Urothelium cell line (cell line): ENCODE data around the gene MRGPRE.

ENCODE experiments used
- DNase-seq: peaks from one replicate; pipeline ENCODE4 v3.0.0; 2011; ENCODE audit warnings: low spot score, mixed read lengths
- FAIRE-seq: peaks from 2 replicates; lab custom pipeline; 2011; peaks lifted over from hg19 to GRCh38; lab: Jason Lieb, UNC

MRGPRE gene

DNA sequence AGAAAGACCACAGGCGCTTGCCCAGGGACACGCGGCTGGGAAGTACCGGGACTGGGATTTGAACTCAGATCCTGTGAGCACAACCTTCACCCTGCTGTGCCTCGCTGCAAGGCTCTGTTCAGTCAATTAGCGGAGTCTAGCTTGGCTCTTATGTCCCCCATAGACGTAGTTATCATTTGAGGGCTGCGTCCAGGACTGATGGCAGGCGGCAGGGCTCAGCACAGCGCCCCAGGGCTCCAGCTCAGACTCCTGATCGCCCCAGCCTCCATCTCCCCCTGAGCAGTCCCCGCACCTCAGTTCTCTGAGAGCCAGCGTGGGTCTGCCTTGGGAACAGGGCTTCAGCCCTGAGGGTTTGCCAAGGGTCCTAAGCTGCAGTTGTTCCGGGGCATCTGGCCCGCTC is 33.4 kb downstream of the MRGPRE start:
- DNase-seq (no peak), FAIRE-seq (no peak)

DNA sequence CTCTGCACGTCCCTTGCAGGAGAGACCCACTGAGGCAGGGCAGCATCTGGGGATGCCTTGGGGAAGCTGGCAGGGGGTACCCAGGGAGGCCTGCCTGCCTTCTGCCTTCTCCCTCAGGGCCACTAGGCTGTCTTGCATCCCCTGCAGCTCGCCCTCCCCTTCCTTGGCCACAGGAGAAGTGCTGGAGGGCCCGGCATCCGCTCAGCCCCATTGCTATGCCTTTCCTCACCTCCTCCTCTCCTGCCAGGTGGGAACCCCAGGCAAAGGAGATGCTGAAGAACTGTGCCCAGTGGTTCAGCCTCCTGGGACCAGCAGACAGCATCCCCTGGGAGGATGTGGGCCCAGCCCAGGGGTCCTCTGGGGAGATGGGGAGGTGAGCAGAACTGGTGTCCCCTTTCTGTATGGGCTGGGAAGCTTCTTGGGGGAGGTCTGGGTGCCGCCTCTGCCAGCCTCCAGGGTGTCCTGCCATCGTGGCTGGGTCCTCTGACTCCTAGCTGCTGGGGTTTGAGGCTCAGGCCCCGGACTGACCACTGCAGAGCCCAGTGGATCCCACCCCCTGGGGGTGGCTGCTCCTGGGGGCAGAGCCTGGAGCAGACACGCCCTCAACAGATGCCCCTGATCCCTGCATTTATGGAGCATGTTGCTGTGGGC is 34.2 kb downstream of the MRGPRE start:
- FAIRE-seq, result no peak
- no peak for DNase-seq

DNA sequence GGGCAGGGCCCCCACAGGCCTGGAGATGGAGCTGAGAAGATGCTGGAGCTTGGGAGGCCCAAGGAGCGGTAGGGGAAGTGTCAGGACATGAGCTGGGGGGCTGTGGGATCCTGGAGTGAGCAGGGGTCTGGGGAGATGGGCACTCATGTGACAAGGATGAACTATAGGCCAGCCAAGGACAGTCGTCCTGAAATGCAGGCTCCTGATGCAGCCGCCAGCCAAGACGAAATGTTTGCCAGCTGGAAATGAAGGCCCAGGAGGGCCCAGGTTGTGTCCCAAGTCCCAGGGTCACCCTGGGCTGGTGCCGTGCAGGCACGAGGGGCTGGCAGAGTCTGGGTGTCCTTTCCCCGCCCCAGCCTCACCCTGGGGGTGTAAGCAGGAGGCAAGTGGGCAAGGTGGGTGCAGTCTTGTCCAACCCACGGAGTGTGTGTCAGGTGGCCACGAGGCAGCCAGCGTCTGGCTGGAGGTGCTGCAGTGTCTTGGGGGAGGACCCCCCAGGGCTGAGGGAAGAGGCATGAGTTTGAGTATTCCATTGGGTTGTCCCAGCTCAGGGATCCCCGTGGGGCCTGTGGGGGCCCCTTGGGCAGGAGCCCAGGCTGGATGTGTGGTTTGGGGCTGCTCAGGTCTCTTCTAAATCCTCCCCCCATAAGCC is 35.0 kb downstream of the MRGPRE start:
- no peak for FAIRE-seq
- no peak for DNase-seq

DNA sequence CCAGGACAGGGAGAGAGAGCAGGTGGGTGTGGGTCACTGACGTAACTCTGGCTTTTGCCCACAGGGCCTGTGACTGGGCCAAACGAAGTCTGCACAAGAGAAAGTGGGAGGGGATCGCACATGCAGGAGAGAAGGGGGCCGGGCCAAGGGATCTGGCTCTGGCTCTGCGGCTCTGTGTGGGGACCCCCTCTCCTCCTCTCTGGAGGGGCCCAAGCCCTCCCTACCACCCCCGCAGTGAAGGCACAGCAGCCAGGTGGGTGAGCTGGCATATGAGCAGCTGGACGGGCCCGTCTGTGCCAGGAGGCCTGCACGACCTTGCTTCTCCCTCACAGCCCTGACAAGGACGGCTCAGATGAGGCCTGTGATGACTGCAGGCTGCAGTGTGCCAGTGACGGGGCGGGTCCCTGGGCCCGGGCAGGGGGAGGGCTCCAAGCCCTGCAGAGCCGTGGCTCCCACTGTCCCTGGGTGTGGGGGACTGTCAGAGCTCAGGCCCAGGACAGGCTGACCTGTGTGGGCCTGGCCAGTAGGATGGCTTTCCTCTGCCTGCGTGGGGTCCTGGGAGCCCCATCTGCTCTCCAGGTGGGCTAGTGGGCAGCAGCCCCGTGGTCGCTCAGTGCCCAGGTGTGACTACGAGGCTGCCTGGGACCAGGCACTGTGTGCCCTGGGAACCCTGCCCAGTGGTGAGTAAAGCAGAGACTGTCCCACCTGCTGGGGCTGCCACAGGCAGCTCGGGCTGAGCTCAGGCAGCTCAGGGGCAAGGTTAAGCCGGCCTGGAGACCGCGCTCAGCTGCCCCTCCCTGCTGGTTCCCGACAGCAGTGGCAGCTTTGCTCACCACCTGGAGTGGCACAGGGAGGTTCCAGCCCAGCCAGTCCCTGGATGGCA is 35.8 kb downstream of the MRGPRE start:
- no peak for FAIRE-seq
- DNase-seq, result no peak

DNA sequence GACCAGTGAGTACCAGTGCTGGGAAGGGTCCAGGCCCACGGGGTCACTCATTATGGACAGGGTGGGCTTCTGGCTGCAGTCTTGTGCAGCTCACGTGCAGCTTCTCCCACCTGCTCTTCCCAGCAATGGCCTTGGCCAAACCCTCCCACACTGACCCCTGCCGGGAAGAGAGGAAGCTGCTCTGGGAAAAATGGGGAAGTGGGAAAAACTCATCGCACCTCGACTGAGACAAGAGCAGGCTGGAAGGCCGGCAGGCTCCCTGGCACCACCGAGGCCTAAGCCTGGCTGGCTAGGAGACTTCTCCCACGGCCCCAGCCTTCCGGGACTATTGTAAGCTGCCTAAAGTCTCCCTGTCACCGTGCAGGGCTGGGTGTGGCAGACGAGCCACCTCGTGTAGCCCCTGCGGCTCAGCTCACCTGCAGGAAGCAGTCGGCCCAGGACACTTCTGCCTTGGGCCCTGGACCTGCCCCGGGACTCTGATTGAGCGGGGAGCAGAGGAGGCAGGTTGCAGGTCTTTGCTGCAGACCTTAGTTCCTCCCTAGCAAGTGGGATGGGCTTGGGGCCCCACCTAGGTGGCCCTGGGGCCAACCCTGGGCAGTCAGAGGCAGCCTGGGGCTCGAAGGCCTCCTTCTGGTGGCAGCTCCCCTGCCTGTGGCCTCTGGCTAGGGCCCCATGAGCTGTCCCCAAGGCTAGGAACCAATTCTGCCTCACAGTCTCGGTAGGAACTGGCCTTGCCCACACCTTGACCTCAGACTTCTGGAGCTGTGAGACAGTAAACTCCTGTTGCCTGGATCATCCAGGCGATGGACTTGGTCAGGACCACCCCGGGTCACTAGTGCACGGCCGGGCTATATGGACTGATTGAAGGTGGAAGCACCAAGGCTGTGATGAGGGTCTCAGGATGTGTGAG is 36.7 kb downstream of the MRGPRE start:
- FAIRE-seq, result no peak
- DNase-seq, result no peak

DNA sequence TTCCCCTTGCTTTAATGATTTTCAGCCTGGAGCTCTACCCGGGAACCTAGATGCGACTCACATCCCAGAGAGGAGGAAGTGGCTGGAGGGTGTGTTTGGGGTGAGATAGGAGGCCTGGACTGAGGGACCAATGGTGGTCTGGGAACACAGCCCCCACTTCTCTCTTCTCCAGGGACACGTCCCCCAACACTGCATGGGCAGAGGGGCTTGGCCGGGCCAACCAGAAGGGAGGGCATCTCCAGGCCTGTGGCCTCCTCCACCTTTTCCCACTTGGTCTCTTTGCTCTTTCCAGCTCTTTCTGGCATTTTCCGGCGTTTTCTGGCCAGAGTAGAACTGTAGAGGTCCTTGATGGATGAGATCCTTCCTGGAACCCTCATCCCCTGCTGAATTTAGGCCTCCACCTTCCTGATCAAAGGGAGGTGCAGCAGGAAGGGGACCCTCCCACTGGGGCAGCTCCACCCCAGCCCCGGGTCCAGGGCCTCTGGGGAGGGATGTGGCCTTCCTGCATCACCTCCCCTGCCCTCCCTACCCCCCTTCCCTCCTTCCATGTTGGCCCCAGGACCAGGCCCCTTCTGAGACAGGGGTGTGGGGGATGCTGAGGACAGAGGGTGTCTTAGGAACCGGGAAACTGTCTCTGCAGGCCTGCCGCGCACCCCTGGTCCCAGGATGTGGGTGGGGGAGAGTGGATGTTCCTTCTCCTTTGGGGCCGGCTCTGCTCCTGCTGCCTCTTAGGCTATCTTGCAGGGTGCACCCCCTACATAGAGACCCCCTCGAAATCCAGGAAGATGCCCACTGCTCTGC is 38.0 kb downstream of the MRGPRE start:
- DNase-seq (no peak), FAIRE-seq (no peak)

DNA sequence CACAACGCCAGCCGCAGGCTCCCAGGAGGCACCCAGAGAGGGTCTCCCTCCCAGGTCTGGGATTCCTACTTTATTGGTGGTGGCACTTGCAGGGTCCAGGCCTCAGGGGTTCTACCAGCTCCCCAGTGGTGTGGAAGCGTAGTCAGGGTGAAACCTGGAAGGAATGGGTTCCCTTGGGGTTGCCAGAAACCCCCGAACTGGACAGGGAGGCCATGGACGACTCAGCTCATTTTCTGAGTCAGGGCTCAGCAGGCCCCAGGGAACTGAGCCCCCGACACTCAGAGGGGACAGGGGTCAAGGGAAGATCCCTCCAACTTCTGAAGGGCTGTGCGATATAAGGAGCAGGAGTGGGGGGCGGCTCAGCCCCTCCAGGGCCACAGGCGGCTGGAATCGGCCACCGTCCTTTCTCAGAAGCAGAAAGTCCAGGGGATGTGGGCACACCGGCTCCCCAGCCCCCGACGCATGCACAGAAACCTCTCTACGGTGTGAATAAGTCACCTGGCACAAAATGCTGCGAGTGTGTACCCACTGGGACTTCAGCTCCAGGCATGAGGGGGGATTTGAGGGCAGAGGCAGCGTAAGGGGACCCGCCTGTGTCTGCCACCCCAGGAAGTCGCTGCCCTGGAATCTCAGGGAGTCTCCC is 38.7 kb downstream of the MRGPRE start:
- FAIRE-seq, result no peak
- DNase-seq, result no peak

DNA sequence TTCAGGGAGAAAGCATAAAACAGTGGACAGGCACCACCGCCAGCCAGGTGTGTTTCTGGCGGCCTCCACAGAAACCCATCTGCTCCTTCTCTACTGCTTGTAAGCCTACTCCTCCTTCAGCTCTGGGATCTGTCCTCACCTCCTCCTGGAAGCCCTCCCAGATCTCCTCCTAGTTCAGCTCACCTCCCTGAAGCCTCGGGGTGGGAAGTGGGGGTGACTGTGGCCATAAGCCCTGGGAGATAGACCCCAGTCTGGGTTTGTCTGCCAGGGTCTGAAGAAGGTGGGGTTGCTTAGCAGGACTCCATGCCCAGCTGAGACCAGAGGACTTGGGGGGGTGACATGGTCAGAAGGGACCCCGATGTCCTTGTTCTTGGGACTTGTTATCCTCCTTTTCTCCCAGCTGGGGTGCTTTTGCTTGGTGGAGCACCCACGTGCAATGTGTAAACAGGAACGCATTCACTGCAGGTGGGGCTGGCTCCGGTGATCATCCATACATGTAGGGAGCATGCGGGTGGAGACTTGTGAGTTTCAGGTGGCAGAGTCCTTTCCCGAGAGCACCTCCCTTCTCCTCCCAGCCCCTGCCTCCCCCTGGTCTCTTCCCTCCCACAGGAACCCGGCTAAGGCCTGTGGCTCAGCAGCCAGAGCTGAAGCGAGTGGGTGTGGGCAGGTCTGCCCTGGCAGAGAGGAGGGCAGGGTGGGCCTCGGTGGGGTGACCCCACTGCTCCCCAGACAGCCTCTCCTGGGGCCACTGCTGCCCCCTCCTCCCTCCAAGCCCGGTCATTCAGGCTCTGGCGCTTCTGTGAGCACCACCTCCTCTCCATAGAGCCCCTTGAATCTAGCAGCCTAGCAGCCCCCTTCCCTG is 39.5 kb downstream of the MRGPRE start:
- no peak for DNase-seq
- no peak for FAIRE-seq

DNA sequence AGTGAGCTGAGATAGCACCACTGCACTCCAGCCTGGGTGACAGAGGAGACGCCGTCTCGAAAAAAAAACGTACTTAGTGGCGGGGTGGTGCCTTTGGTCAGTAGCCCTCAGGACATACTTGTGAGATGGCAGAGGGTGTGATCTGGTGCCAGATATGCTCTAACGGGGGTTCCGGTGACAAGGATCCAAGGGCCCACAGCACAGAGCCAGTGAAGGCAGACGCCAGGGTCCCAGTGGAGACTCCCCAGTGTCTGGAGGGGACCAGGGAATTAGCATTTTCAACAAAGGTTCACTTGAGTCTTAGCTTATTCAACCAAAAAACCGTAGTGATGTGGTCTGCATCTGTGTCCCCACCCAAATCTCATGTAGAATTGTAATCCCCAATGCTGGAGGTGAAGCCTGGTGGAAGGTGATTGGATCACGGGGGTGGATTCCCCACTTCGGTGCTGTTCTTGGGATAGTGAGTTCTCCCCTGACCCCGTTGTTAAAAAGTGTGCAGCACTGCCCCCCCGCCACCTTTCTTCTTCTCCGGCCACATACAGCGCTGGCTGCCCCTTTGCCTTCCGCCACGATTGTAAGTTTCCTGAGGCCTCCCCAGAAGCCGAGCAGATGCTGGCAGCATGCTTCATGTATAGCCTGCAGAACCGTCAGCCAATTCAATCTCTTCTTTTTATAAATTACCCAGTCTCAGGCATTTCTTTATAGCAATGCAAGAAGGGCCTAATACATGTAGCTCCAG is 40.5 kb downstream of the MRGPRE start:
- FAIRE-seq (no peak), DNase-seq (no peak)

DNA sequence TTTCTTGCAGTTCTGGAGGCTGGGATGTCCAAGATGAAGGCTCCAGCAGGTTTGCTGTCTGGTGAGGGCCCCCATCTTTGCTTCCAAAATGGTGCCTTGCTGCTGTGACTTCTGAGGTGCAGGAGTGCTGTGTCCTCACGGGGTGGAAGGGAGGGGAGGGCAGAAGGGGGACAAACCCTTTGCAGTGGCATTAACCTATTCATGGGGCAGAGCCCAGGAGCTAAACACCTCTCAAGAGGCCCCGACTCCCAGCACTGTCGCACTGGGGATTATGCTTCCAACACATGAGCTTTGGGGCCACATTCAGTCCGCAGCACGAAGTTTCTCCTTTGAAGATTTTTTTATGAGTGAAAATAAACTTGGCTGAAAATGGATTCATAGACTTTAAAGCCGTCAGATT is 41.6 kb downstream of the MRGPRE start:
- FAIRE-seq (no peak), DNase-seq (no peak)

DNA sequence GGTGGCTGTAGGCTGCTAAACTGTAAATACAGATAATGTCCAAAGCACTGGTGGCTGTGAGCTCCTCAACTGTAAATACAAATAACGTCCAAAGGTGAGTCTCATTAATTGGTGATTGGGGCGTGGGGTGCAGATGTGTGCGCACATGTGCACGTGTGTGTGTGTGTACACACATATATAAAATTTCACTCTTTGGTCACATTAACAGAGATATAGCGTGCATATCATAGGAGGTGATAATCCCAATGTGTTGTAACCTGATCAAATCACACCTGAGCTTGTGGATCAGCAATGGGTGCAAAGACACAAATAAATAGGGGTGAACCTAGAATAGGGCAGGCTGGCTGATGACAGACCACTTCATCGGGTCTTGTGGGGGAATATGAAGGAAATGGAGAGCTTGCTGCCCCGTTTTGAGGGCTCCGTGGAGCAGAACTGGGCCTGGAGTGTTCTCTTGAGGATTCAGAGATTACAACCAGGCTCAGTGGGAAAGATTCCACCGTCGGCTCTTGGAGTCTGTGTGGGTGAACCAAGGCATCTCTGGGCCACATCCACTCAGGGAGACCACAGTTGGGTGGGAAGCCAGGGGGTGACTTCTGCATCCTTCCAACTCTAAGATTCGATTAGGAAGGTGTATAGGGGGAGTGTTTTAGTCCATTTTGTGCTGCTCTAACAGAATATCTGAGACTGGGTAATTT is 42.2 kb downstream of the MRGPRE start:
- DNase-seq (no peak), FAIRE-seq (no peak)

DNA sequence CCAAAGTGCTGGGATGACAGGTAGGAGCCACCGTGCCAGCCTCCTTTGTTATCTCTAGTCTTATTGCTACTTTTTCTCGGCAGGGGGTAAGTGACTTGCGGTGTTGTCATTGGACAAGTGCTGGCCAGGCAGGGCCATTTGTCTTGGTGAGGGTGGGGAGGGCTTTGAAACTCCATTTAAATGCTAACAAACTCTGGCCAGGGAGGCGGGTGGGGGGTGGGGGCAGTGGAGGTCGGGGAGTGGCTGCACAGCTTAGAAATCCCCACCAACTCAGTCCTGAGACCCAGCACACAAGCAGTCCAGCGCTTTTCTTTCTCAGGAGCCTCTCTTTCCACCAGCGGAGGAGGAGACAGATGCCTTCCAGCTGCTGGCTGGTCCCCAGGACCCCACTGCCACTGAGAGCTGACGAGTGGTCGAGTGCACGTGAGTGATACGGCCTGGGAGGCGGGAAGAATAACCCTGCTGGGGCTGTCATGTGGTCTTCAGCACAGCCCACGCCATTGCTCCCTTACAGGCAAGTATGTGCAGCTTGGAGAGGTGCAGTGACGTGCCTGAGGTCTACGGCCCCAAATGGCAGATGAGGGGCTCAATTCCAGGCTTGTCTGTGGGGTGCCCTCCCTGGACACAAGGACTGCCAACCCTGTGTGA is 42.9 kb downstream of the MRGPRE start:
- no peak for FAIRE-seq
- no peak for DNase-seq

DNA sequence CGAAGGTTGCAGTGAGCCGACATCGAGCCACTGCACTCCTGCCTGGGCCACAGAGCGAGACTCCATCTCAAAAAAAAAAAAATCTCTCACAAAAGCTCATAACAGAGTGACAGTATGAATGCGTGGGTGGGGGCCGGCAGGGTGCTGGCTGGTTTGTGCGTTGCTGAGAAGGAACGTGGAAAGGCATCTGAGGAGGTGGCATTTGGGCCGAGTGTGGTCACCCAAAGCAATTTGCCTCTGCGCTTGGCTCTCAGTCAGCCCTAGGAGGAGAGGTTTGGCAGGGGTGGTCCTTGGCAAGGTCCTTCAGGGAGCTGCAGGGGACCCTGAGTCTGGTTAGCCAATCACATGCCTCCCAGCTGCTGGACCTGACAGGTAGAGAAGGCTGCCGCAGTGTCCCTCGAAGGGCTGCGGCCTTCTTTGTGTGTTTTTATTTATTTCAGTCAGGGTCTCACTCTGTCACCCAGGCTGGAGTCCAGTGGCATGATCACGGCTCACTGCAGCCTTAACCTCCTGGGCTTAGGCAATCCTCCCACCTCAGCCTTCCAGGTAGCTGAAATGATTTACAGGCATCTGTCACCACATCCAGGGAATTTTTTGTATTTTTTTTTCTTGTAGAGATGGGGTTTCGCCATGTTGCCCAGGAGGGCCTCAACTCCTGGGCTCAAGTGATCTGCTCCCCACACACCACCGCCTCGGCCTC is 43.6 kb downstream of the MRGPRE start:
- FAIRE-seq, result no peak
- DNase-seq, result peak; percentile 37

DNA sequence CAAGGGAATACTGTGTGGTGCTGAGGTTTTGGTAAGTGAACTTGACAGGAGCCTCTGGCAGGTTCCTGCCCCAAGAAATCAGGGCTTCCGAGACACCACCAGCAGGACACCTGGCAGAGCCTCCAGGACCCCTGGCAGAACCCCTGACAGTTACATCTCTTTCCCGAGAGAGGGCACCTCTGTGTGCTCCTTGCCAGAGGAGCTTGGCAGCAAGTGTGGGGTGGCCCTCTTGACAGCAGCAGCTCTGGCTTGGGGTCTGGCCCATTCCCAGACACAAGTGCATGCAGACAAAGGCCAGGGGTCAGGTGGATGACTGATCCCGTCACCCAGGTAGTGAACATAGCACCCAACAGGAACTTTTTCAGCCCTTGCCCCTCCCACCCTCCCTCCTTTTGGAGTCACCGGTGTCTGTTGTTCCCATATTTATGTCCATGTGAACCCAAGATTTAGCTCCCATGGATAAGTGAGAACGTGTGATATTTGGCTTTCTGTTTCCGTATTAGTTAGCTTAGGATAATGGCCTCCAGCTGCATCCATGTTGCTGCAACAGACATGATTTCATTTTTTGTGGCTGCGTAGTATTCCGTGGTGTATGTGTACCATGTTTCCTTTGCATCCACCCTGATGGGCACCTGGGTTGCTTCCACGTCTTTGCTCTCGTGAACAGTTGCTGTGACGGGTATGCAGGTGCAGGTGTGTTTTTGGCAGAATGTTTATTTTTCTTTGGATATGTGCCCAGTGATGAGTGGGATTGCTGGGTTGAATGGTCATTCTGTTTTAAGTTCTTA is 45.9 kb downstream of the MRGPRE start:
- DNase-seq (no peak), FAIRE-seq (no peak)

DNA sequence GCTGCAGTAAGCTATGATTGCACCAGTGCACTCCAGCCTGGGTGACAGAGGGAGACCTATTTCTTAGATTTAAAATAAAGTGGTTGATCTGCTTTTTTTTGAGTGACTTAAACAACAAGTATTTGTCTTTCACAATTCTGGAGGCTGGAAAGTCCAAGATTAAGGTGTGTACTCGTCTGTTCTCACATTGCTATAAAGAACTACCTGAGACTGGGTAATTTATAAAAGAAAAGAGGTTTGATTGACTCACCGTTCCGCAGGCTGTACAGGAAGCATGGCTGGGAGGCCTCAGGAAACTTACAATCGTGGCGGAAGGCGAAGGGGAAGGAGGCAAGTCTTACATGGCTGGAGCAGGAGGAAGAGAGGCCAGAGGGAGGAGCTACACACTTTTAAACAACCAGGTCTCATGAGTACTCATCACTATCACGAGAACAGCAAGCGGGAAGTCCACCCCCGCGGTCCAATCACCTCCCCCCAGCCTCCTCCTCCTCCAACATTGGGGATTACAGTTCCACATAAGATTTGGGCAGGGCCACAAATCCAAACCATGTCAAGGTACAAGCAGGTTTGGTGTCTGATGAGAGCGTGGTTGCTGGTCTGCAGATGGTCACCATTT is 47.4 kb downstream of the MRGPRE start:
- FAIRE-seq (no peak), DNase-seq (no peak)
